Ovary (tissue), 9 donors: ENCODE data around the gene SPIB. TPM values are rescaled to one million over a fixed set of nuclear protein-coding genes. Genes with fewer than 3 reads are reported as not detected.

ENCODE experiments used
- DNase-seq, 5 donors: peaks; one replicate each; pipeline ENCODE4 v3.0.0-alpha.2; 2019 to 2020
- H3K27ac ChIP-seq, 2 donors: fragments of 200-600 bp; one replicate each; pipeline versions ENCODE4 v1.5.1 to v1.8.0; 2019 to 2022
- H3K27me3 ChIP-seq: fragments of 200-600 bp; one replicate; pipeline ENCODE4 v1.8.0; 2022
- H3K36me3 ChIP-seq: fragments of 200-600 bp; sonication (generic); one replicate; pipeline ENCODE4 v1.5.1; 2019
- H3K4me1 ChIP-seq: one replicate; pipeline ENCODE4 v1.8.1; 2013; ENCODE audit warnings: mild to moderate bottlenecking, moderate library complexity; ENCODE audit not compliant: insufficient read depth
- H3K4me3 ChIP-seq: fragments of 200-600 bp; sonication (generic); one replicate; pipeline ENCODE4 v1.5.1; 2017
- H3K9me3 ChIP-seq, 2 donors: fragments of 200-600 bp in 1 of 2; sonication (generic) in 1 of 2; one replicate each; pipeline versions ENCODE4 v1.5.1 to v1.8.1; 2013 to 2019; ENCODE audit warnings: mild to moderate bottlenecking in 1 of 2, moderate library complexity in 1 of 2
- CTCF ChIP-seq, 3 donors: fragments of 450-650 bp in 2 of 3; fragments of 200-600 bp in 1 of 3; IDR thresholded peaks; one replicate each; pipeline versions ENCODE4 v1.5.1 to v1.8.0; 2016 to 2022; ENCODE audit warnings: antibody characterized with exemption in 3 of 3, mild to moderate bottlenecking in 1 of 3
- EP300 ChIP-seq: sonication (generic); formaldehyde crosslinking; IDR thresholded peaks from one replicate; pipeline ENCODE4 v1.6.1; 2017; ENCODE audit warnings: antibody characterized with exemption
- POLR2A ChIP-seq: fragments of 450-650 bp; IDR thresholded peaks from one replicate; pipeline ENCODE4 v1.6.1; 2017; ENCODE audit warnings: antibody characterized with exemption, mild to moderate bottlenecking, moderate library complexity
- WGBS, 3 donors: extraction: QIAGEN DNeasy Blood & Tissue Kit in 1 of 3; methylation state at CpG; one replicate each; pipeline versions ENCODE4 v1.1.5 to v1.1.7; 2013 to 2017; 5-methylcytosine and 5-hydroxymethylcytosine counted together
- intact Hi-C, 4 donors: fragments of 100-400 bp; cut with DNase I; formaldehyde crosslinking; loops; one replicate each; pipeline versions ENCODE4 v1.11.0 to v1.15.1; 2022 to 2023
- polyA plus RNA-seq, 2 donors: library from polyadenylated mRNA; stranded (reverse); fragments of 200-250 nt in 1 of 2; fragments of 350-450 nt in 1 of 2; fragmentation: Illumina TruSeq in 1 of 2; extraction: RNeasy Lipid Tissue Mini Kit (QIAGEN cat#74804) in 1 of 2; gene quantifications; one replicate each; pipeline ENCODE4 v1.2.3, GENCODE V29; 2013 to 2014
- total RNA-seq, 7 donors: library from RNA; depleted of rRNA in 2 of 7; stranded (reverse); fragments of >200 nt in 2 of 7; fragmentation: NEBNext Ultra II Directional in 3 of 7; extraction: Animal tissue kit (Norgen Biotek cat#: 25700) in 3 of 7; gene quantifications; one replicate each; pipeline versions ENCODE4 v1.1.0 to v1.2.4, GENCODE V29; 2016 to 2023
- donor health status: DM: no; HTN: no; CAD: no; lungs with moderate emphysema.
- donor health status: DM: no; HTN: no; CAD: no.
- donor health status: Bipolar disorder and iron deficiency.
- donor health status: DM: yes; HTN: yes; CAD: no.
- donor health status: DM: no; HTN: no; CAD: no.
- donor health status: DM: yes; HTN: yes; CAD: no.

SPIB gene
- total and polyA plus RNA-seq, 9 donors = 0.12 to 0.46 (median 0.25) TPM; not detected in 5

GRCh38 chr19:50413096-50413495, 5.6 kb upstream of the SPIB start:
- H3K4me1 ChIP-seq = peaks cover 2% of the 10 kb centered on the region
- no peak overlapping the region for H3K4me3 ChIP-seq
- 92 to 94% (median 94%) methylated on average over 13 of the region's 13 CpGs for WGBS, 3 donors
- no peak overlapping the region for H3K27ac ChIP-seq
- no peaks in the 10 kb centered on the region for H3K9me3 ChIP-seq
- no peaks in the 10 kb centered on the region for H3K27me3 ChIP-seq
- intact Hi-C loops = loop anchor here in 2 of 4 donors (10.0 kb wide), 2 partner anchors 48 to 268 kb away; partner anchors contain the start of gene NAPSA (in 1 of the 2)
- DNase-seq = no peak
- TF ChIP-seq EP300 (no peak), CTCF (IDR thresholded peaks at IDR 0.05) (no peak), POLR2A (no peak)
- H3K36me3 ChIP-seq = no peaks in the 10 kb centered on the region

- intact Hi-C loops = loop anchor here in 2 of 4 donors (10.0 kb wide), 2 partner anchors 49 to 269 kb away; partner anchors contain the start of gene NAPSA (in 1 of the 2)
- Histone ChIP-seq H3K27me3 (no peaks in the 10 kb centered on the region), H3K27ac (no peak overlapping the region), H3K36me3 (no peaks in the 10 kb centered on the region), H3K4me3 (no peak overlapping the region), H3K4me1 (peaks cover 2% of the 10 kb centered on the region), H3K9me3 (no peaks in the 10 kb centered on the region)
- 95 to 96% (median 96%) methylated on average over 21 of the region's 21 CpGs for WGBS, 3 donors
- no peak for DNase-seq
- TF ChIP-seq CTCF (IDR thresholded peaks at IDR 0.05) = no peak
- TF ChIP-seq EP300 = no peak
- TF ChIP-seq POLR2A = no peak
Observed at GRCh38 chr19:50413531-50413930, 5.2 kb upstream of the SPIB start.

- TF ChIP-seq POLR2A (no peak), CTCF (IDR thresholded peaks at IDR 0.05) (peak; percentile 70 to 78 (median 78))
- intact Hi-C loops = loop anchor here in 3 of 4 donors (2.0 to 10.0 kb wide), 4 partner anchors 46 to 270 kb away; partner anchors contain the start of gene NAPSA (in 1 of the 3)
- WGBS, 3 donors = 49 to 55% (median 54%) methylated on average over 35 to 37 of the region's 37 CpGs
- Histone ChIP-seq H3K9me3 (no peaks in the 10 kb centered on the region), H3K4me1 (peaks cover 2% of the 10 kb centered on the region), H3K4me3 (no peak overlapping the region), H3K27me3 (no peaks in the 10 kb centered on the region), H3K27ac (no peak overlapping the region), H3K36me3 (no peaks in the 10 kb centered on the region)
- DNase-seq = peak; percentile 60 to 85 (median 77)
Observed at GRCh38 chr19:50414864-50415660, 3.7 kb upstream of the SPIB start.

- Histone ChIP-seq H3K9me3 (no peaks in the 10 kb centered on the region), H3K36me3 (no peaks in the 10 kb centered on the region), H3K27me3 (no peaks in the 10 kb centered on the region), H3K27ac (no peak overlapping the region), H3K4me3 (no peak overlapping the region), H3K4me1 (peaks cover 2% of the 10 kb centered on the region)
- 81 to 89% (median 83%) methylated on average over 20 to 22 of the region's 22 CpGs for WGBS, 3 donors
- DNase-seq = no peak
- TF ChIP-seq POLR2A (no peak), CTCF (IDR thresholded peaks at IDR 0.05) (no peak), EP300 (no peak)
- intact Hi-C loops = loop anchor here in 3 of 4 donors (2.0 to 10.0 kb wide), 4 partner anchors 47 to 271 kb away; partner anchors contain the start of gene NAPSA (in 1 of the 3)
Observed at GRCh38 chr19:50415661-50416033, 3.1 kb upstream of the SPIB start.
